GM12872 (cell line): ENCODE measurements around the gene ASXL1.

Experiments used
- CTCF ChIP-seq: IDR thresholded peaks from 3 replicates; pipeline ENCODE4 v1.5.1; 2011; ENCODE audit warnings: low read depth, mild to moderate bottlenecking, low read length, moderate library complexity; ENCODE audit not compliant: insufficient read depth

The ASXL1 gene

GRCh38 chr20:32343439-32343838 lies 14.7 kb upstream of the ASXL1 start:
- no peak for TF ChIP-seq CTCF

GRCh38 chr20:32344835-32345506 lies 13.2 kb upstream of the ASXL1 start:
- TF ChIP-seq CTCF, result no peak

GRCh38 chr20:32348207-32348606 lies 9.9 kb upstream of the ASXL1 start:
- TF ChIP-seq CTCF, result no peak

- no peak for TF ChIP-seq CTCF
These were observed 7.7 kb upstream of the ASXL1 start for GRCh38 chr20:32350421-32350820.

- no peak for TF ChIP-seq CTCF
These were observed 5.9 kb upstream of the ASXL1 start for GRCh38 chr20:32352121-32352720.

GRCh38 chr20:32353848-32354496 lies 4.2 kb upstream of the ASXL1 start:
- no peak for TF ChIP-seq CTCF

- TF ChIP-seq CTCF, result no peak
These were observed 3.3 kb upstream of the ASXL1 start for GRCh38 chr20:32354592-32355416.
